ENCODE data around the gene TBC1D24. TPM values are rescaled to one million over a fixed set of nuclear protein-coding genes. Genes with fewer than 3 reads are reported as not detected.

Gene TBC1D24
- total RNA-seq, 2 experiments from 2014 or later: 11.4 to 13.7 TPM

DNA sequence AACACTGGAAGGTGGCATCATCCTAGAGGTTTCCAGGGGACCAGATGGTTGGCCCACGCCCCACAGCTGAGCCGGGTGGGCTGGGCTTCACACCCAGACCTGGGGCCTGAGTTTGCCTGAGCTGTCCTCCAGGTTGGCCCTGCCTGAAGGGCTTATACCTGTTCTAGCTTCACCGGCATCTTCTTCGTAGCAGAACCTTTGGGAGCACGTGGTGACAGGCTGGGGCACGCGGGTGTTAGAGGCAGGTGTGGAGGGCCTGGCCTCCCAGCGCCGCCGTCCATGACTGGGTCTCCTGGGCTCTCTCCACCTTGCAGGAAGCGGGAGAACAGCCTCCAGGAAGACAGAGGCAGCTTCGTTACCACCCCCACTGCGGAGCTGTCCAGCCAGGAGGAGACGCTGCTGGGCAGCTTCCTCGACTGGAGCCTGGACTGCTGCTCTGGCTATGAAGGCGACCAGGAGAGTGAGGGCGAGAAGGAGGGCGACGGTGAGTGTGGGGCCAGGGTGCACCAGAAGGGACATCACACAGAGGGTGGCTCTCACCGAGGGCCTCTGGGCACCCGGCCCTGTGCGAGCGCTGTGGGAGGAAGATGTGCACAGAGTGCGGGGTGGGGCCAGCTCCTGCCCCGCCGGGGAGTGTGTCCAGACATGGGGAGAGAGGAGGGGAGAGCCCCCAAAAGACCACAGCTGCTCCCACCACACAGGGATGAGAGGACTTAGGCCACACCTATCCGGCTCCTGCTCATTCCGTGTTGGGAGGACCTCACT, 19.7 kb upstream of the TBC1D24 start:
- no peaks in the 10 kb centered on the region for H3K27me3 Mint-ChIP-seq
- ChIA-PET CTCF (no interaction called here), POLR2A (interaction anchor here (0.8 kb wide), 1 partner anchor 17 kb away, joined by 3 read pairs; no protein-coding TSS in a partner anchor)
- H3K4me3 Mint-ChIP-seq: no peak overlapping the region
- H3K4me1 Mint-ChIP-seq: peaks cover 16% of the 10 kb centered on the region
- no peaks in the 10 kb centered on the region for H3K9me3 Mint-ChIP-seq
- no peak for DNase-seq
- H3K36me3 Mint-ChIP-seq (ENCODE audit: low read depth): peaks cover 54% of the 10 kb centered on the region
- no peak overlapping the region for H3K27ac Mint-ChIP-seq

GRCh38 chr16:2456551-2457153, 18.3 kb upstream of the TBC1D24 start:
- no peak for DNase-seq
- ChIA-PET POLR2A (interaction anchor here (0.9 to 2.0 kb wide), 4 partner anchors 12 to 27 kb away, joined by 3 to 5 read pairs (median 4); partner anchors contain the start of gene CCNF), CTCF (no interaction called here)
- Mint-ChIP-seq H3K4me3 (no peak overlapping the region), H3K9me3 (no peaks in the 10 kb centered on the region), H3K36me3 (ENCODE audit: low read depth) (peaks cover 46% of the 10 kb centered on the region), H3K4me1 (peaks cover 18% of the 10 kb centered on the region), H3K27ac (no peak overlapping the region), H3K27me3 (no peaks in the 10 kb centered on the region)

GRCh38 chr16:2457267-2457666, 17.7 kb upstream of the TBC1D24 start:
- no peak for DNase-seq
- Mint-ChIP-seq H3K4me1 (peaks cover 18% of the 10 kb centered on the region), H3K27ac (no peak overlapping the region), H3K9me3 (no peaks in the 10 kb centered on the region), H3K4me3 (no peak overlapping the region), H3K27me3 (no peaks in the 10 kb centered on the region), H3K36me3 (ENCODE audit: low read depth) (peaks cover 42% of the 10 kb centered on the region)
- POLR2A ChIA-PET: interaction anchor here (1.0 to 2.0 kb wide), 4 partner anchors 11 to 28 kb away, joined by 3 to 5 read pairs (median 3); partner anchors contain the start of gene CCNF
- CTCF ChIA-PET: no interaction called here

DNA sequence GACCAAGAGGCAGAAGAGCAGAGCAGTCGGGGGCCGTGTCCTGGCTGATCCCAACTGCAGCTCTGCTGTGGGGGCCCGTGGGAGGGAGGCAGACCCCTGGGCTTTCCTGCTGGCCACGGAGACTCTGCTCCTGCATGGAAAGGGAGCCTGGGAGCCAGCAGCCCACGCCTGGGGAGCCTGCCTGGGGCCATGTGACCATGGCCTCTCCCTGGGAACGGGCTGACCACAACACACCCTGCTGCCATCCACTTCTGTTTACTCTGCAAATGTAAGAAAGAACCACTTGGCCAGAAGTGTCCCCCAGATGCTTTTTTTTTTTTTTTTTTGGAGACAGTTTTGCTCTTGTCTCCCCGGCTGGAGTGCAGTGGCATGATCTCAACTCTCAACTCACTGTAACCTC, 17.0 kb upstream of the TBC1D24 start:
- no peak overlapping the region for H3K27ac Mint-ChIP-seq
- H3K27me3 Mint-ChIP-seq: no peaks in the 10 kb centered on the region
- no peaks in the 10 kb centered on the region for H3K9me3 Mint-ChIP-seq
- no peak for DNase-seq
- H3K4me3 Mint-ChIP-seq: no peak overlapping the region
- H3K36me3 Mint-ChIP-seq (ENCODE audit: low read depth): peaks cover 35% of the 10 kb centered on the region
- H3K4me1 Mint-ChIP-seq: peaks cover 18% of the 10 kb centered on the region
- CTCF ChIA-PET: no interaction called here
- POLR2A ChIA-PET: interaction anchor here (1.3 to 3.1 kb wide), 3 partner anchors 11 to 27 kb away, joined by 3 to 27 read pairs (median 5); partner anchors contain the start of gene NTN3

GRCh38 chr16:2458887-2459646, 15.9 kb upstream of the TBC1D24 start:
- H3K9me3 Mint-ChIP-seq: no peaks in the 10 kb centered on the region
- peaks cover 18% of the 10 kb centered on the region for H3K4me1 Mint-ChIP-seq
- H3K36me3 Mint-ChIP-seq (ENCODE audit: low read depth): peaks cover 25% of the 10 kb centered on the region
- H3K4me3 Mint-ChIP-seq: peak overlapping the region; percentile 64
- ChIA-PET CTCF (interaction anchor here (0.7 to 1.6 kb wide), 7 partner anchors 16 to 304 kb away, joined by 3 to 6 read pairs (median 4); partner anchors contain the start of genes AMDHD2, ECI1, TBC1D24 and TRAF7), POLR2A (interaction anchor here (0.9 to 3.1 kb wide), 11 partner anchors 9 to 676 kb away, joined by 3 to 27 read pairs (median 6); partner anchors contain the start of genes CCNF, ECI1, NTN3 and NUBP2)
- DNase-seq: no peak
- peak overlapping the region; percentile 73 for H3K27ac Mint-ChIP-seq
- no peaks in the 10 kb centered on the region for H3K27me3 Mint-ChIP-seq

DNA sequence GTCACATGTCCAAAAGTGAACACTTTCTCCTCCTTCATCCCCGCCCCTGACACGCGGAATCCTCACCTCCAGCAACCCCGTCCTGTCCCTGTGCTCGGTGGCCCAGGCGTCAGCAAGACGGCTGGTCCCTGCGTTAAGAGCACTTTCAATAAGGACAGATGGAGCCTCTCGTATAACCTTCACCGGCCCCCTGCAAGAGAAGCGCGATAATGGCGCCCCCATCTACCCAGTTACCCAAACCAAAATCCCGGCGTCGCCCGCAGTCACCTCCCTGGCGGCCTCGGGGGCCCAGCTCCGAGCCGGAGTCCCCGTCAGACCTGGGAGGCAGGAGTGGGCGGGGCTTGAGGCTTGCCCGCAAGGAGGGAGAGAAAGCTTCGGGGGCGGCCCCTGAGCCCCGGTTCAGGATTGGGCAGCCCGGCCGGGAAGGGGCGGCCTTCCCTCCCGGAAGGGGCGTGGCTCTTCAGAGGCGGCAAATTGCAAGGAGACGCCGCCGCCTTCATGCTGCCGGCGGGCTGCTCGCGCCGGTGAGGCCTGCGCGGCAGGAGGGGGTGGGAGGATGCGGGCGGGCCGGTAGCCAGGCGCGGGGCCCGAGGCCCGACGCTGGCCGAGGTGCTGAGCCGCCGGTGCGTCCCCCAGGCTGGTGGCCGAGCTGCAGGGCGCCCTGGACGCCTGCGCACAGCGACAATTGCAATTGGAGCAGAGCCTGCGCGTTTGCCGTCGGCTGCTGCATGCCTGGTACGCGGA, 15.1 kb upstream of the TBC1D24 start, which contains the start of gene TEDC2:
TEDC2 (plus strand) TSS at position 463 of the 744 bp plus-strand sequence; CDS start at position 499, 36 bp downstream.
- peak; percentile 97 for DNase-seq
- H3K9me3 Mint-ChIP-seq: no peaks in the 10 kb centered on the region
- CTCF ChIA-PET: interaction anchor here (0.7 to 1.6 kb wide), 9 partner anchors 10 to 305 kb away, joined by 3 to 6 read pairs (median 4); partner anchors contain the start of genes ABCA3, AMDHD2, ECI1 and TBC1D24
- H3K27me3 Mint-ChIP-seq: no peaks in the 10 kb centered on the region
- POLR2A ChIA-PET: interaction anchor here (0.9 to 3.1 kb wide), 12 partner anchors 9 to 677 kb away, joined by 3 to 27 read pairs (median 5); partner anchors contain the start of genes CCNF, ECI1, NTN3 and NUBP2
- H3K4me3 Mint-ChIP-seq: peak within 1 kb of the TSS; percentile 64
- H3K36me3 Mint-ChIP-seq (ENCODE audit: low read depth): peaks cover 23% of the 10 kb centered on the region
- H3K4me1 Mint-ChIP-seq: peaks cover 18% of the 10 kb centered on the region
- peak within 1 kb of the TSS; percentile 73 for H3K27ac Mint-ChIP-seq

DNA sequence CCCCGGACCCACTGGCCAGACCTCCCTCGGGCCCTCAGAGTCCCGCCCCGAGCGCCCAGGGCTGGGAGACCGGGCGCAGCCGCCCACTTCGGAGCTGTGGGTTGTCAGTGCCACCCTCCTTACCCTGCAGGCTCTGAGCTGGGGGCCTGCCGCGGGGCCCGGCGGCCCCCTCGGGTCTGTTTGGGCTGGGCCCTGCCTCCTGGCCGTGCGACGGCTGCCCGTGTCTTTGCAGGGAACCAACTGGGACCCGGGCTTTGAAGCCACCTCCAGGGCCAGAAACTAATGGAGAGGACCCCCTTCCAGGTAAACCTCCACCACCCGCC, 14.6 kb upstream of the TBC1D24 start:
- Mint-ChIP-seq H3K4me3 (peak overlapping the region; percentile 52), H3K36me3 (ENCODE audit: low read depth) (peaks cover 19% of the 10 kb centered on the region), H3K9me3 (no peaks in the 10 kb centered on the region), H3K27me3 (no peaks in the 10 kb centered on the region), H3K4me1 (peaks cover 18% of the 10 kb centered on the region), H3K27ac (no peak overlapping the region)
- no peak for DNase-seq
- ChIA-PET CTCF (interaction anchor here (1.1 to 1.6 kb wide), 7 partner anchors 10 to 209 kb away, joined by 3 to 6 read pairs (median 4); partner anchors contain the start of genes ABCA3, AMDHD2 and ECI1), POLR2A (interaction anchor here (1.0 to 3.1 kb wide), 10 partner anchors 9 to 209 kb away, joined by 3 to 27 read pairs (median 6); partner anchors contain the start of genes CCNF, ECI1, NTN3 and TBC1D24)

- H3K36me3 Mint-ChIP-seq (ENCODE audit: low read depth): peaks cover 17% of the 10 kb centered on the region
- DNase-seq: no peak
- no peak overlapping the region for H3K27ac Mint-ChIP-seq
- CTCF ChIA-PET: interaction anchor here (1.2 to 1.6 kb wide), 3 partner anchors 9 to 209 kb away, joined by 3 to 4 read pairs (median 3); partner anchors contain the start of genes ABCA3 and ECI1
- POLR2A ChIA-PET: interaction anchor here (1.2 to 3.1 kb wide), 8 partner anchors 8 to 210 kb away, joined by 4 to 27 read pairs (median 6); partner anchors contain the start of genes CCNF, ECI1, NTN3 and TBC1D24
- peaks cover 18% of the 10 kb centered on the region for H3K4me1 Mint-ChIP-seq
- H3K27me3 Mint-ChIP-seq: no peaks in the 10 kb centered on the region
- H3K4me3 Mint-ChIP-seq: no peak overlapping the region
- H3K9me3 Mint-ChIP-seq: no peaks in the 10 kb centered on the region
Measured at GRCh38 chr16:2460916-2461315, 14.0 kb upstream of the TBC1D24 start.

DNA sequence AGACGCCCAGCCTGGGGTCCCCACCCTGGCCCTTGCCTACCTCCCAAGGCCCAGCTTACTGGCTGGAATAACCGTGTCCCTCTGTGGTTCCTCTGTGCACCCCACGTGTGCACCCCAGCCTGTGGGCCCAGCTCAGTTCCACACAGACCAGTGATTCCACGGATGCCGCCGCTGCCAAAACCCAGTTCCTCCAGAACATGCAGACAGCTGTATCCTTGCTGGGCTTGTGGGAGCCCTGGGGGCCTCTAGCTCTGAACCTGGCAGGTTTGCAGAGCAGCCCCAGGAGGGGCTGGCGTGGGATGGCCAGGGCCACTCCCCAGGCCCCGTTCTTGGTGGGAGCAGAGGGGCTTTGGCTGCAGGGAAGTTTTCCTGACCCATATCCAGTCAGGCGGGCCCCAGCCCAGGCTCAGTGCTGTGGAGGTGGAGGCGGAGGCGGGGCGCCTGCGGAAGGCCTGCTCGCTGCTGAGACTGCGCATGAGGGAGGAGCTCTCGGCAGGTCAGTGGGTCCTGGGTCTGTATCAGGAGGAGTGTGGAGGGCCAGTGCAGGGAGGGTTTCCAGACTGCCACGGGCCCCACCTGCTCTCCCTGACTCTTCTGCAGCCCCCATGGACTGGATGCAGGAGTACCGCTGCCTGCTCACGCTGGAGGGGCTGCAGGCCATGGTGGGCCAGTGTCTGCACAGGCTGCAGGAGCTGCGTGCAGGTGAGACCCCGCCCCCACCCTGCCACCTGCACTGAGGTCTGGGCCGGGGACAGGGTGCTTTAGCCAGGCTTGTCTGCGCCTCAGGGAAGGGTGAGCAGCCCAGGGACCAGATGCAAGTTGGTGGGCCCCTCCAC, 12.7 kb upstream of the TBC1D24 start:
- no peak overlapping the region for H3K27ac Mint-ChIP-seq
- H3K27me3 Mint-ChIP-seq: peaks cover 2% of the 10 kb centered on the region
- CTCF ChIA-PET: no interaction called here
- POLR2A ChIA-PET: interaction anchor here (1.3 kb wide), 1 partner anchor 8 kb away, joined by 4 read pairs; the partner anchor contains the start of gene NTN3
- H3K4me3 Mint-ChIP-seq: no peak overlapping the region
- peaks cover 5% of the 10 kb centered on the region for H3K36me3 Mint-ChIP-seq (ENCODE audit: low read depth)
- no peak for DNase-seq
- no peaks in the 10 kb centered on the region for H3K9me3 Mint-ChIP-seq
- peaks cover 18% of the 10 kb centered on the region for H3K4me1 Mint-ChIP-seq

DNA sequence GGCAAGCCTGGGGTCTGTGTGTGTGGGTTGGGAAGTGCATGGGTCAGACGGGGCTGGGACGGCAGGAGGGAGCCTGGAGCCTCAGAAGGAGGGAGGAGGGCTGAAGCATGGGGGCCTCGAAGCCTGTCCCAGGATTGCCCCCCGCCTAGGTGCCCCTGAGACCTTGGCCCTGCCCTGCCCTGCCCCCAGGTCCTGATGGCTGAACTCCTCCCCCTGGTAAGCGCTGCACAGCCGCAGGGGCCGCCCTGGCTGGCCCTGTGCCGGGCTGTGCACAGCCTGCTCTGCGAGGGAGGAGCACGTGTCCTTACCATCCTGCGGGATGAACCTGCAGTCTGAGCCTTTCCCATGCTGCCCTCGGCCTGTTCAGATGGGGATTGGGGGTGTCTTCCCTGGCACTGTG, 10.6 kb upstream of the TBC1D24 start:
- POLR2A ChIA-PET: no interaction called here

DNA sequence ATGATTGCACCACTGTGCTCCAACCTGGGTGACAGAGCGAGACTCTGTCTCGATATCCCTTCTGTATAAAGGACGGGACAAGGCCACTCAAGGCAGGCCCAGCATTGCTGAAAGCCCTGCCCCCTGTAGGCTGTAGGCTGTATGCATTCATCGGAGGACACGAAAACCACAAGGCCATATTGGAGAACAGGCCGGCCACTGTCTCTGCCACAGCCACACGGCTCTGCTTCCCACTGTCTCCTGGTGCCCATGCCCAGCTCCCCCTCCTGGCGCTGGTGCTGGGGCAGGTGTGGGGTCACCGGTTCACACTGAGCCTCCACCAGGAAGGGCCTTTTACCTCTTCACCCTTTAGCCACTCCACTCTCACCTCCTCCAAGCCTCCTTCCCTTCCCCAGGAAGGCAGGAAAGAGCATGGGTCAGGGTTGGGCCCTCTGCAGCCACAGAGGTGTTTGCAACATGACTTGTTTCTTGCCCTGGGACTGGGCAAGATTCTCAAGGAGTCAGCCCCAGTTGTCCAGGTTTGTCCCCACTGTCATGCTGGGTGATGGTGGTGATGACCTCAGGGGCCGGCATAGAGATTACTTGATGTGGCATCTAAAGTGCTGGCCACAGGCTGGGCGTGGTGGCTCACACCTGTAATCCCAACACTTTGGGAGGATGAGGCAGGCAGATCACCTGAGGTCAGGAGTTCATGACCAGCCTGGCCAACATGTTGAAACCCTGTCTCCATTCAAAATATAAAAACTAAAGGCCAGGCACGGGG, 9.1 kb upstream of the TBC1D24 start:
- Mint-ChIP-seq H3K4me3 (no peak overlapping the region), H3K27ac (no peak overlapping the region), H3K36me3 (ENCODE audit: low read depth) (no peaks in the 10 kb centered on the region), H3K27me3 (peaks cover 29% of the 10 kb centered on the region), H3K4me1 (peaks cover 4% of the 10 kb centered on the region), H3K9me3 (no peaks in the 10 kb centered on the region)
- POLR2A ChIA-PET: no interaction called here
- CTCF ChIA-PET: no interaction called here
- no peak for DNase-seq

More for the DNA sequence above, 10.6 kb upstream of the TBC1D24 start:
- no peak overlapping the region for H3K4me3 Mint-ChIP-seq
- H3K36me3 Mint-ChIP-seq (ENCODE audit: low read depth): no peaks in the 10 kb centered on the region
- DNase-seq: no peak
- peaks cover 13% of the 10 kb centered on the region for H3K4me1 Mint-ChIP-seq
- no peak overlapping the region for H3K27ac Mint-ChIP-seq
- H3K9me3 Mint-ChIP-seq: no peaks in the 10 kb centered on the region
- CTCF ChIA-PET: no interaction called here
- H3K27me3 Mint-ChIP-seq: peaks cover 15% of the 10 kb centered on the region
